ENCODE data around the gene PIK3CB.
"Not testable (repeated sequence)": the region's sequence is repeated elsewhere in the genome, so short reads cannot be mapped to it uniquely, and the experiment has no call there.

Gene PIK3CB

DNA sequence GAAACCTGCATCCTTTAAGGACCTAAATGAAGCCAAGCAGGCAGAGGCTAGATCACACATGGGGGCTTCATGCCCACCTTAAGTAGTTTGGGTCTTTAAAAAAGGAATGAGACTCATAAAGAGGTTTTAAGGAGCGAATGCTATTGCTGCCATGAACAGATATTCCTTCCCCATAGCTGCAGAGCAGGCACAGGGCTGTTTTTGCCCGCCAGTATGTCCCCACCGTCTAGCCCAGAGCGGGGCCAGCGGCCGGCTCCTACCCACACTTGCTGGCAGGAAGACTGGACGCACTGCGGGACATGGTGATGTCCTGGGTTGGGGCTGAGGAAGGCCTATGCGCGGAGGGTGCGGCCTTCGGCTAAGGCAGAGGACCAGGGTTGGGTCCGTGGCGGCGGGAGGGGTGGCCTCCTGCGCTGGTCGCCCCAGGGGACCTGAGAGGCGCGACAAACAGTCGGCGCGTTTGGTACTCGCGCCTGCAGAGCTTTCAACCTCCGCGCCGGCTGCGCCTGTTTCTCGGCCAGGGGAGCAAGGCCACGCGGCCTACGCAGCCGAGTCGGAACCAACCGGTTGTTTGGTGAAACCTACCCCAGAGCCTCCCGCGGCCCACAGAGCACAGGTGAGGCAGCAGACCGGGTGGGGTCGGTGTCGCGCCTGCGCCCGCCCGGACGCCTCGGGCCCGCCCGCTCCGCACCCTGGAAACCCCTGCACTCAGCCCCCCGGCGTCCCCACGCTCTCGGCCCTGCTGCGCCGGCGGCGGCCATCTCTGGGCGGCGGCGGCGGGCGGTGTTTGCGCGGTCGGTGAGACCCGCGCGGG is 226.2 kb downstream of the PIK3CB start, which contains the start of gene FAIM:
Gene FAIM, plus strand, starts transcription at position 450 of the 814 bp plus-strand sequence. CDS start 10,956 bp downstream, outside the sequence.
- DNase-seq (ENCODE audit: low spot score) = peak; percentile 57

- DNase-seq (ENCODE audit: low spot score) = not testable (repeated sequence)
These were observed 230.6 kb downstream of the PIK3CB start for GRCh38 chr3:138604106-138604595.
